ENCODE results near the gene ZNF263.

ZNF263 gene

GRCh38 chr16:3234857-3235561 is 48.3 kb upstream of the ZNF263 start, which contains the start of gene ZNF200 (continued):
- TF ChIP-seq ZNF239 (tag by site-specific recombination; IDR thresholded peaks at IDR 0.05) (no peak), ZNF10 (tag by site-specific recombination; IDR thresholded peaks at IDR 0.05) (peak; percentile 74; the same call in 1 of the 2 replicates), ZNF391 (tag by site-specific recombination; IDR thresholded peaks at IDR 0.05; ENCODE audit: borderline replicate concordance, low read depth) (no peak), TSHZ1 (tag by site-specific recombination; IDR thresholded peaks at IDR 0.05; ENCODE audit: borderline replicate concordance) (no peak), ZFP69B (tag by site-specific recombination; IDR thresholded peaks at IDR 0.05) (peak; percentile 17; the same call in 1 of the 2 replicates), ZNF184 (tag by site-specific recombination; IDR thresholded peaks at IDR 0.05) (no peak), ZBTB26 (tag by site-specific recombination; optimal IDR thresholded peaks at IDR 0.05) (peak; percentile 67), KLF7 (tag by site-specific recombination; IDR thresholded peaks at IDR 0.05; ENCODE audit: borderline replicate concordance) (no peak), PRDM1 (tag by site-specific recombination; IDR thresholded peaks at IDR 0.05) (no peak), ZNF423 (tag by site-specific recombination; IDR thresholded peaks at IDR 0.05) (no peak), ZNF121 (tag by site-specific recombination; IDR thresholded peaks at IDR 0.05) (no peak), ZBTB21 (tag by site-specific recombination; IDR thresholded peaks at IDR 0.05) (peak; percentile 98), ZNF2 (tag by site-specific recombination; IDR thresholded peaks at IDR 0.05) (peak; percentile 54), ZSCAN16 (tag by site-specific recombination; IDR thresholded peaks at IDR 0.05) (no peak), YY1 (tag by site-specific recombination; IDR thresholded peaks at IDR 0.05) (peak; percentile 61), SP2 (tag by site-specific recombination; IDR thresholded peaks at IDR 0.05) (peak; percentile 89), ZNF24 (tag by site-specific recombination; IDR thresholded peaks at IDR 0.05) (no peak; the same call in 1 of the 2 replicates), ZNF112 (tag by site-specific recombination; IDR thresholded peaks at IDR 0.05) (no peak), ATF2 (tag by site-specific recombination; IDR thresholded peaks at IDR 0.05; ENCODE audit: low read depth) (peak; percentile 94), PRDM2 (tag by site-specific recombination; IDR thresholded peaks at IDR 0.05; ENCODE audit: borderline replicate concordance) (no peak), ZNF324 (tag by site-specific recombination; IDR thresholded peaks at IDR 0.05) (peak; percentile 62), ZFP37 (tag by site-specific recombination; IDR thresholded peaks at IDR 0.05) (no peak), ZNF404 (tag by site-specific recombination; IDR thresholded peaks at IDR 0.05) (no peak), REST (tag by site-specific recombination; IDR thresholded peaks at IDR 0.05) (no peak; the same call in 1 of the 2 replicates), ZNF558 (tag by site-specific recombination; IDR thresholded peaks at IDR 0.05) (no peak)

Measured in HEK293 (cell line).